BJ (cell line): ENCODE results near the gene CCL5. TPM values are rescaled to one million over a fixed set of nuclear protein-coding genes. Genes with fewer than 3 reads are reported as not detected.

Experiments
- CTCF ChIA-PET: fragments of 350-600 bp; formaldehyde crosslinking; extraction: SDS; loops from one replicate; lab custom pipeline; 2021; ENCODE audit warnings: antibody characterized with exemption, inconsistent platforms; lab: Yijun Ruan, JAX
- POLR2A ChIA-PET: fragments of 300-600 bp; sonication (Branson Sonifier 250); formaldehyde crosslinking; extraction: SDS; loops from one replicate; lab custom pipeline; 2021; ENCODE audit warnings: antibody characterized with exemption; lab: Charles Lee
- DNase-seq: peaks from one replicate; pipeline ENCODE4 v3.0.0-alpha.2; 2011; ENCODE audit warnings: low read depth
- H3K27me3 ChIP-seq: 2 replicates; pipeline ENCODE4 v1.6.0; 2011; ENCODE audit warnings: low read length; ENCODE audit not compliant: control insufficient read depth, insufficient read depth
- H3K36me3 ChIP-seq: 2 replicates; pipeline ENCODE4 v1.5.1; 2011; ENCODE audit warnings: low read length; ENCODE audit not compliant: control insufficient read depth, insufficient read depth
- H3K4me3 ChIP-seq: 2 replicates; pipeline ENCODE4 v1.5.1; 2011; ENCODE audit warnings: low read depth, mild to moderate bottlenecking, control low read depth, low read length
- polyA plus RNA-seq: library from polyadenylated mRNA; depleted of rRNA; stranded (reverse); fragments of >200 nt; gene quantifications from 2 replicates; pipeline ENCODE4 v1.2.3, GENCODE V29; 2011
- TF ChIP-seq, protein P1 (sequence below): IDR thresholded peaks from 2 replicates; pipeline ENCODE4 v1.5.1; 2011; ENCODE audit warnings: low read depth, mild to moderate bottlenecking, control low read depth, inconsistent platforms, low read length, moderate library complexity; ENCODE audit not compliant: insufficient read depth

The CCL5 gene
- polyA plus RNA-seq, 1 experiment, result 0.16 TPM

GRCh38 chr17:35872196-35872980 lies 7.8 kb downstream of the CCL5 start:
- POLR2A ChIA-PET, result no interaction called here
- TF ChIP-seq, protein P1, sequence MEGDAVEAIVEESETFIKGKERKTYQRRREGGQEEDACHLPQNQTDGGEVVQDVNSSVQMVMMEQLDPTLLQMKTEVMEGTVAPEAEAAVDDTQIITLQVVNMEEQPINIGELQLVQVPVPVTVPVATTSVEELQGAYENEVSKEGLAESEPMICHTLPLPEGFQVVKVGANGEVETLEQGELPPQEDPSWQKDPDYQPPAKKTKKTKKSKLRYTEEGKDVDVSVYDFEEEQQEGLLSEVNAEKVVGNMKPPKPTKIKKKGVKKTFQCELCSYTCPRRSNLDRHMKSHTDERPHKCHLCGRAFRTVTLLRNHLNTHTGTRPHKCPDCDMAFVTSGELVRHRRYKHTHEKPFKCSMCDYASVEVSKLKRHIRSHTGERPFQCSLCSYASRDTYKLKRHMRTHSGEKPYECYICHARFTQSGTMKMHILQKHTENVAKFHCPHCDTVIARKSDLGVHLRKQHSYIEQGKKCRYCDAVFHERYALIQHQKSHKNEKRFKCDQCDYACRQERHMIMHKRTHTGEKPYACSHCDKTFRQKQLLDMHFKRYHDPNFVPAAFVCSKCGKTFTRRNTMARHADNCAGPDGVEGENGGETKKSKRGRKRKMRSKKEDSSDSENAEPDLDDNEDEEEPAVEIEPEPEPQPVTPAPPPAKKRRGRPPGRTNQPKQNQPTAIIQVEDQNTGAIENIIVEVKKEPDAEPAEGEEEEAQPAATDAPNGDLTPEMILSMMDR, result no peak
- DNase-seq, result no peak
- Histone ChIP-seq H3K36me3 (no peaks in the 10 kb centered on the region), H3K4me3 (no peak overlapping the region), H3K27me3 (no peaks in the 10 kb centered on the region)
- CTCF ChIA-PET, result interaction anchor here (1.6 kb wide), 1 partner anchor 23 kb away, joined by 8 read pairs; no protein-coding TSS in a partner anchor

DNA sequence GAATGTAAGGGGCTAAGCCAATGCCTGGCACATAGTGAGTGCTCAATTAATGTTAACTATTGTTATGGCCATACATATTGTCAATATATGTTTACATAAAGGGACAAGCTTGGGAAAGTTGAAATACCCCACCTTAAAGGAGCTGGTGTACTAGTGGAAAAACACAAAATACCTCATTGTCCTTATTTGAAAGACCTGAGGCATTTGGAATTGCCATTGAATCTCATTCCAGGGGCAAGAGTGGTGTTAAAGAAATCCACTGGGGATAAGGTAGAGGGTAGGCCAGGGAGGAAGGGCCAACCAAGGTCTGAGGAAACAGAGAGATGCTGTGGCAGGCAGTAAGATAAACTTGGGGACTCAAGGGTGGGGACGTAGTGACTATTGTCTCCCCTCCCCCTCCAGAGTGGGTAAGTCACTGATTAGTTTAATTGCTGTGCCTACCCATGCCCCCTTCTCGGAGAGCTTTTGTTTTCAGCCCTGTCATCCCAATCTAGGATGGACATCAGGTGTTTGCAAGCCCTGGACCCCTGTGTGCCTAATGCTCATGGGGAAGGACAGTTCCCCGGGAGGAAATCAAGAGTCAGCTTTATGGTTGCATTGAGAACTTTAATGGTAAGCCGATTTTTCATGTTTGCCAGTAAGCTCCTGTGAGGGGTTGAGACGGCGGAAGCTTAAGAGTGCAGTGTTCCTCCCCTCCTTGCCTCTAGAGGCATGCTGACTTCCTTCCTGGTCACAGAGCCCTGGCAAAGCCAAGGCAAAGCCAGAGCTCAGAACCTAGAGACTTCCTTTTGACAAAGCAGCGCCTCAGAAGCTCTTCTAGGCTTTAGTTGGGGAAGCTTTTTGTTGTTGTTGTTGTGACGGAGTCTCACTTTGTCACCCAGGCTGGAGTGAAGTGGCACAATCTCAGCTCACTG lies 9.0 kb downstream of the CCL5 start:
- DNase-seq, result no peak
- CTCF ChIA-PET, result interaction anchor here (0.6 to 1.6 kb wide), 2 partner anchors 22 to 75 kb away, joined by 3 to 8 read pairs; no protein-coding TSS in a partner anchor
- POLR2A ChIA-PET, result no interaction called here
- Histone ChIP-seq H3K27me3 (no peaks in the 10 kb centered on the region), H3K36me3 (no peaks in the 10 kb centered on the region), H3K4me3 (no peak overlapping the region)
- TF ChIP-seq, protein P1, result no peak

DNA sequence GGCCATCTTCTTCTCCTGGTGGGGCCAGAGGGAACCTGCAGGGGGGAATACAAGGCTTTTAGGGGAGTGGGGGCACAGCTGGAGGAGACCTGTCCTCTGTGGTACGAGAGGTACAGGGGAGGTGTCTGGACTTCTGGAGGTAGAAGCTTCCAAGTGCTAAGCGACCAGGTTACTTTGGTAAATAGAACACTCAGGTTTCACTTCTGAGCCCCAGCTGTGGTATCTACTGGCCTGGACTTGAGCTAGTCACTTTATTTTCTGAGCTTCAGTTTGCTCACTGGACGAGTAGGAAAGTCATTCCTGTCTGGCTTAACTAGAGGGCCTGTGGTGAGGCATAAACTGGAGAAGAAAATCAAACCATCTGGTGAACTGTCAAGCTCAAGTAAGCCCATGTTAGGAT lies 11.4 kb downstream of the CCL5 start, which contains the start of gene HEATR9:
TSS of gene HEATR9 (minus strand) at position 155 of the 400 bp plus-strand sequence. CDS start at position 6, 149 bp downstream.
- H3K4me3 ChIP-seq, result no peak within 1 kb of the TSS
- ChIA-PET CTCF (no interaction called here), POLR2A (no interaction called here)
- TF ChIP-seq, protein P1, result no peak
- DNase-seq, result no peak
- no peaks in the 10 kb centered on the region; the same call in 1 of the 2 replicates for H3K36me3 ChIP-seq
- H3K27me3 ChIP-seq, result no peaks in the 10 kb centered on the region

DNA sequence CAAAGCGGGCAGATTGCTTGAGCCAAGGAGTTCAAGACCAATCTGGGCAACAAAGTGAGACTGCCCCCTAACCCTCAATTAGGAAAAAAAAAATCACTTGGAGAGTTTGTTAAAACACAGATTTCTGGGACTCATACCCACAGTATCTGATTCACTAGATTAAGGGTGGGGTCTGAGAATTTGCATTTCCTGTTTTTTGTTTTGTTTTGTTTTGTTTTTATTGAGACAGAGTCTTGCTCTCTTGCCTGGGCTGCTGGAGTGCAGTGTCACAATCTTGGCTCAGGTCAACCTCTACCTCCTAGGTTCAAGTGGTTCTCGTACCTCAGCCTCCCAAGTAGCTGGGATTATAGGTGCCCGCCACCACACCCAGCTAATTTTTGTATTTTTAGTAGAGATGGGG lies 12.6 kb downstream of the CCL5 start:
- no peak for DNase-seq
- TF ChIP-seq, protein P1, result no peak
- Histone ChIP-seq H3K4me3 (no peak overlapping the region), H3K27me3 (no peaks in the 10 kb centered on the region), H3K36me3 (no peaks in the 10 kb centered on the region; the same call in 1 of the 2 replicates)
- POLR2A ChIA-PET, result no interaction called here
- CTCF ChIA-PET, result no interaction called here
